GM10248 (cell line): Measurements from ENCODE around the gene NUDT16L1.
A peak's percentile ranks its signal among the peaks of the same experiment; 100 is the strongest.

Experiments used
- CTCF ChIA-PET: fragments of 300-600 bp; sonication (Branson Sonifier 250); formaldehyde crosslinking; extraction: SDS; loops from one replicate; lab custom pipeline; 2021; ENCODE audit warnings: antibody characterized with exemption; lab: Yijun Ruan, JAX
- POLR2A ChIA-PET: fragments of 350-650 bp; sonication (Branson Sonifier 250); formaldehyde crosslinking; extraction: SDS; loops from one replicate; lab custom pipeline; 2020; ENCODE audit warnings: antibody characterized with exemption; lab: Yijun Ruan, JAX
- DNase-seq: peaks from one replicate; pipeline ENCODE4 v3.0.0; 2012; ENCODE audit errors: extremely low spot score
- TF ChIP-seq, protein P1 (sequence below): IDR thresholded peaks from 2 replicates; pipeline ENCODE4 v1.5.1; 2012; ENCODE audit warnings: mild to moderate bottlenecking, low read depth; ENCODE audit errors: extremely low read depth, missing control alignments, control extremely low read depth

The NUDT16L1 gene

DNA sequence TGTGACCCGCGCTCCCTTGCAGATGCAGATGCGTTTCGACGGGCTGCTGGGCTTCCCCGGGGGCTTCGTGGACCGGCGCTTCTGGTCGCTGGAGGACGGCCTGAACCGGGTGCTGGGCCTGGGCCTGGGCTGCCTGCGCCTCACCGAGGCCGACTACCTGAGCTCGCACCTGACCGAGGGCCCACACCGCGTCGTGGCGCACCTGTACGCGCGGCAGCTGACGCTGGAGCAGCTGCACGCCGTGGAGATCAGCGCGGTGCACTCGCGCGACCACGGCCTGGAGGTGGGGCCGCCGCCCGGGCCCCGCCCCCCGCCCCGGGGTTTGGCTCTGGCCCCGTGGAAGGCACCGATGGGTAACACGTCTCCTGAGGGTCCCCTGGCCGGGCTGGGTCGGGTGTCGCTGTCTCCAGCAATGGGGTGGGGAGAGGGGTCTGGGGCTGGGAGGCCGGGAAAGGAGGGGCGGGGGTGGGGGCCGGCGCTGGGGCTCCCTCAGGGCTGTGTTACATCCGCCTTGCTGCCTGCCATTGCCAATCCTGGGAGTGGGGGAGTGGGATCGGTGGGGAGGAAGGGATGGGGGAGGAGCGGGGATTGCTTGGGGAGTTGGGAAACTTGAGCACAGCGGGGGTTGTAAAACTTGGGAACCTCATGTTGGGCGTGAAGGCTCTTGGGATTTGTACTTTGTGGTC, 737 bp downstream of the NUDT16L1 start:
- ChIA-PET POLR2A (interaction anchor here (1.8 kb wide), 1 partner anchor 41 kb away, joined by 5 read pairs; the partner anchor contains the start of gene DNAAF8), CTCF (interaction anchor here (0.7 to 2.4 kb wide), 8 partner anchors 10 to 105 kb away, joined by 3 to 6 read pairs (median 4); partner anchors contain the start of gene DNAAF8)
- DNase-seq: peak; percentile 81
- TF ChIP-seq, protein P1, sequence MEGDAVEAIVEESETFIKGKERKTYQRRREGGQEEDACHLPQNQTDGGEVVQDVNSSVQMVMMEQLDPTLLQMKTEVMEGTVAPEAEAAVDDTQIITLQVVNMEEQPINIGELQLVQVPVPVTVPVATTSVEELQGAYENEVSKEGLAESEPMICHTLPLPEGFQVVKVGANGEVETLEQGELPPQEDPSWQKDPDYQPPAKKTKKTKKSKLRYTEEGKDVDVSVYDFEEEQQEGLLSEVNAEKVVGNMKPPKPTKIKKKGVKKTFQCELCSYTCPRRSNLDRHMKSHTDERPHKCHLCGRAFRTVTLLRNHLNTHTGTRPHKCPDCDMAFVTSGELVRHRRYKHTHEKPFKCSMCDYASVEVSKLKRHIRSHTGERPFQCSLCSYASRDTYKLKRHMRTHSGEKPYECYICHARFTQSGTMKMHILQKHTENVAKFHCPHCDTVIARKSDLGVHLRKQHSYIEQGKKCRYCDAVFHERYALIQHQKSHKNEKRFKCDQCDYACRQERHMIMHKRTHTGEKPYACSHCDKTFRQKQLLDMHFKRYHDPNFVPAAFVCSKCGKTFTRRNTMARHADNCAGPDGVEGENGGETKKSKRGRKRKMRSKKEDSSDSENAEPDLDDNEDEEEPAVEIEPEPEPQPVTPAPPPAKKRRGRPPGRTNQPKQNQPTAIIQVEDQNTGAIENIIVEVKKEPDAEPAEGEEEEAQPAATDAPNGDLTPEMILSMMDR: no peak

DNA sequence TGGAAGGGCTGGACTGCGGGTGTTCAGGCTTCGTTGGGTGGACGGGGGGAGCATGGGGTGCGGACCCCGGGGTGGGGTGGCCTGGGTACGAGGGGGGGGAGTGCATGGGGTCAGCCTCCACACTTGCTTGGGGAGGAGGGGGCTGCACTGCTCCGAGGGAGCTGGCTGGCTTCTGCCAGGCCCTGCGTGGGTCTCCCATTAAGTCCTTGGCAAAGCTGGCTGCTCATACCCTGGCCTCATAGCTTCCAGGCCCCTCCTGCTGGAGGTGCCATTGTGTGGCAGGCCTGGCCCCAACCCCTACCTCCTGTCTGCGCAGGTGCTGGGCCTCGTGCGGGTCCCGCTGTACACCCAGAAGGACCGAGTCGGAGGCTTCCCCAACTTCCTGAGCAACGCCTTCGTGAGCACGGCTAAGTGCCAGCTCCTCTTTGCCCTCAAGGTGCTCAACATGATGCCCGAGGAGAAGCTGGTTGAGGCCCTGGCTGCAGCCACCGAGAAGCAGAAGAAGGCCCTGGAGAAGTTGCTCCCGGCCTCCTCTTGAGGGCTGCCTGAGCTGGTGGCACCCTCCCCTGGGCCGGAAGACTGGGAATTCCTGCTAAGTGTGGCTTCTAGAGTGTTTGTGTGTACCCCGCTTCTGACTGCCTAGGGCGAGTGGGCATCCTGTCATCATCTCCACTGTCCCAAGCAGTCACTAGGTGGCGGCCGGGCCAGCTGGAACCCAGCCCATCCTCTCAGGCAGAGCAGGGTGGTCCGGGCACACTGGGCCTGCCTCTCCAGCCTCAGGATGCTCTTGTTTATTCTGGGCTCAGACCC, 1.5 kb downstream of the NUDT16L1 start:
- TF ChIP-seq, protein P1: no peak
- no peak for DNase-seq
- CTCF ChIA-PET: interaction anchor here (0.9 to 2.4 kb wide), 8 partner anchors 11 to 73 kb away, joined by 3 to 11 read pairs (median 4); no protein-coding TSS in a partner anchor
- POLR2A ChIA-PET: interaction anchor here (1.8 kb wide), 1 partner anchor 40 kb away, joined by 5 read pairs; the partner anchor contains the start of gene DNAAF8

DNA sequence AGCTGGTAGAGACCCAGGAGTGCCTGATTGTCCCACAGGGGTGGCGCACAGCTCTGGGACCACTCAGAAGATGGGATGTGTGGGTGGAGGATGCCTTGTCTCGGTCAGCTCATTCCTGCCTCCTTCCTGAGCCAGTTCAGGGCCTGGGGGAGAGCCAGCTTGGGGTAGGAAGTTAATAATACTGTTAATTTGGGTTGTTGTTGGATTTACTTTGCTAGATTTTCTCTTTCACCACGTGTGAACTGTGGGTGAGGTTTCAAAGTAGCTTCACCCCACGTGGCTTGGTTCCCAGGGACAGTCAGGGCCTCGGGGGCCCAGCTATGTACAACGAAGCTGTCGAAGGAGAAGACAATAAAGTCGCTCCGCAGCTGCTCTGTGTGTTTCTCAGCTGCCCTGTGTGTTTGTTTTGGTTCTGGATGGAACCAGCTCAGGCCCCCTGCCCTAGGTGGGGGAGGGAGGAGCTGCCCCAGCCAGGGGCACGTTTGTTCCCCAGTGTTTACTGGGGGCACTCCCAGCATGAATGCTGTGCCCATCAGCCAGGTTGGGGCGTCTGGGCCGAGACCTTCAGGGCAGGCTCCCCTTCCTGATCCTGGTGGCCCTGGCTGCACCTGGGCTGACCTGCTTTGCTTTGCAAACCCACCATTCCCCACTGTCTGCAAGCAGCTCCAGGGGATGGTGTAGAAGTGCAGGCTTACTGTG, 2.3 kb downstream of the NUDT16L1 start:
- TF ChIP-seq, protein P1: no peak
- ChIA-PET CTCF (interaction anchor here (0.9 to 2.4 kb wide), 5 partner anchors 10 to 26 kb away, joined by 3 to 11 read pairs (median 3); no protein-coding TSS in a partner anchor), POLR2A (no interaction called here)
- no peak for DNase-seq

DNA sequence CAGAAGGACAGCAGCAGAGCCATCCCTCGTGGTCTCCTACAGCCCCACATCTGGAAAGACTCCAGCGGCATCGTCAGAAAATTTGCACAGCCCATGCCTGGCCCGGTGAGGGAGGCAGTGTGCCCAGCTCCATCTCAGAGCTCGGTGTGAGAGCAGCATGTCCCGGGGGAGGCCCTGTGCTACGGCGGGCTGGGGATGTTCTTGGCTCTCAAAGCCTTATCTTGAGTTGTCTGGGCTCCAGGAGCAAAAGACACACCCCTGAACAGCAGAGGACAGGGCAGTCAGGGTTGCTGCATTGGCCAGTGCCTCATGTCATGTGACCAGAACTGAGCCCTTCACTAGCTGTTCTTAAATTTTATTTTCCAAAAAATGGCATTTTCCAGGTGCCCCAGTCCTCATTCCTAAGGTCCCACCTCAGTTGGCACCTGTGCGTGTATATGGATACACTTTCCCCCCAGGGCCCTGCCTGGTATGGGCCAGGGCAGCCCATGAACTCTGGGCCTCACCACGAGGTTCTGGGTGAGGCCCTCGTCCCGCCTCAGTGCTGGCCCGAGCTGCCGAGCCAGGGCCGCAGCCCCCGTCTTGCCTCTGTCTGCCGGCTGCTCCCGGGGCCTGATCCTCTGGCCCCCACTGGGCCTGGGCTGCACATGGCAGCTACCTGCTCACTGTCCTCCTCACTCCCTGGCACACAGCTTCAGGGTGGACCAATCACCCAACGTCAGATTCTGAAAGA, 3.0 kb downstream of the NUDT16L1 start:
- DNase-seq: no peak
- TF ChIP-seq, protein P1: no peak
- POLR2A ChIA-PET: no interaction called here
- CTCF ChIA-PET: interaction anchor here (1.0 to 2.4 kb wide), 4 partner anchors 9 to 25 kb away, joined by 3 to 11 read pairs (median 4); no protein-coding TSS in a partner anchor

DNA sequence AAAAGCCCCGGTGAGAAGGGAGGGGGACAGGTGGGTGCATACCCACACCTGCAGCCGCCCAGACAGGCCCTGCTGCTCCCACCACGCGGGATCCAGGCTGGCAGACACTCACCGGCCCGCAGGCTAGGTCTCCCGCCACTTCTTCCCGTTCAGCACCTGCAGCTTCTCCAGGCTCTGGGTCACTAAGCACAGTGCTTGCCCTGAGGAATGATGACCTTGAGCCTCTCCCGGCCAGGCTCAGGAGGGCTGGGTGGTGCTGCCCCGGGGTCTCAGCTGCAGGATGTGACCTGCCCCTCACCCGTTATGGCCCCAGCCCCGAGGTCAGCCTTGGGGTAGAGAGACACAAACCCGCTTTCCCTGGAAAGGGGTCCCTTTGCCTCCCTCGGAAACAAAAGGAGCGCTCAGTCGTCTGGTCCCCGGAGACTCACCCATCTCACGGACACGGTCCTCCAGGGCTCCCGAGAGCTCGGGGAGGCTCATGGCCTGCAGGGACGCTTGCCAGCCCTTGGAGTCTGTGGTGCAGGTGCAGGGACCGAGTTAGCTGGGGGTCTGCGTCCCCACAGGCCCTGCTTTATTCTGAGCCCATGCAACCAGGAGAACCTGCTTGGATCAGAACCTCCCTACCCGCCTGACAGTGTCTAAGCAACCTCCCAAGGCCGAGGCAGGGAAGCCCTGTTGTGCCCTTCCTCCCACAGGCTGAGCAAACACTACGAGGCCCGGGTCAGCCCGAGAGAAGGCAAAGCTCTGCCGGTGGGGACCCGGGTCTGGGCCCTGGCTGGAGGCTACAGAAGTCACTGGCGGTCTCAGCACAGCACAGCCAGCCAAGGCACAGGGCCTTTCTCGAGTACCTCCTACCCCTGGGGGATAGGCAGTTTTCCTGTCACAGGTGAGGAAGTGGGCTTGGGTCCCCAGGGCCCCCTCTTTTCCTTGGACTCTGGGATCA, 3.8 kb downstream of the NUDT16L1 start:
- ChIA-PET POLR2A (no interaction called here), CTCF (interaction anchor here (1.0 to 2.4 kb wide), 3 partner anchors 9 to 47 kb away, joined by 3 to 11 read pairs (median 3); no protein-coding TSS in a partner anchor)
- DNase-seq: no peak
- TF ChIP-seq, protein P1: no peak
